Osteoblast (primary cell): ENCODE results near the gene GM2A. TPM values are rescaled to one million over a fixed set of nuclear protein-coding genes. Genes with fewer than 3 reads are reported as not detected.
A peak's percentile ranks its signal among the peaks of the same experiment; 100 is the strongest.

ENCODE experiments used
- DNase-seq: peaks from one replicate; pipeline ENCODE4 v3.0.0; 2011; ENCODE audit warnings: low spot score, mixed read lengths; ENCODE audit not compliant: insufficient read length; ENCODE audit errors: missing footprints
- H2AFZ ChIP-seq: 2 replicates; pipeline ENCODE4 v1.6.0; 2011; ENCODE audit warnings: mild to moderate bottlenecking, low read length
- H3K27ac ChIP-seq: 2 replicates; pipeline ENCODE4 v1.5.1; 2011; ENCODE audit warnings: mild to moderate bottlenecking, low read depth, low read length, moderate library complexity
- H3K27me3 ChIP-seq: 2 replicates; pipeline ENCODE4 v1.6.0; 2012; ENCODE audit warnings: mild to moderate bottlenecking, control low read depth, inconsistent platforms, low read length, moderate library complexity; ENCODE audit not compliant: insufficient read depth
- H3K36me3 ChIP-seq: 2 replicates; pipeline ENCODE4 v1.5.1; 2011; ENCODE audit warnings: mild to moderate bottlenecking, low read length, control low read depth, moderate library complexity; ENCODE audit not compliant: insufficient read depth
- H3K4me1 ChIP-seq: 2 replicates; pipeline ENCODE4 v1.5.1; 2011; ENCODE audit warnings: mild to moderate bottlenecking, low read length, control low read depth, moderate library complexity; ENCODE audit not compliant: insufficient read depth
- H3K4me2 ChIP-seq: 2 replicates; pipeline ENCODE4 v1.6.0; 2011; ENCODE audit warnings: mild to moderate bottlenecking, low read length; ENCODE audit not compliant: insufficient read depth
- H3K4me3 ChIP-seq: fragments of 200-600 bp; sonication (generic); 3 replicates; pipeline ENCODE4 v1.5.1; 2012; ENCODE audit warnings: mild to moderate bottlenecking, low read length, inconsistent platforms; ENCODE audit not compliant: insufficient read depth
- H3K79me2 ChIP-seq: 2 replicates; pipeline ENCODE4 v1.6.0; 2012; ENCODE audit warnings: mild to moderate bottlenecking, low read length, control low read depth, inconsistent platforms; ENCODE audit not compliant: insufficient read depth
- H3K9me3 ChIP-seq: 2 replicates; pipeline ENCODE4 v1.5.1; 2011; ENCODE audit warnings: low read depth, low read length, control low read depth
- H4K20me1 ChIP-seq: 2 replicates; pipeline ENCODE4 v1.6.0; 2012; ENCODE audit warnings: mild to moderate bottlenecking, low read length, control low read depth; ENCODE audit not compliant: insufficient read depth
- total RNA-seq: library from RNA; depleted of rRNA; stranded (reverse); fragments of >200 nt; gene quantifications from 2 replicates; pipeline ENCODE4 v1.2.3, GENCODE V29; 2012
- TF ChIP-seq, protein P1 (sequence below): IDR thresholded peaks from 2 replicates; pipeline ENCODE4 v1.5.1; 2011; ENCODE audit warnings: mild to moderate bottlenecking, low read depth, low read length, moderate library complexity; ENCODE audit errors: extremely low read depth

The GM2A gene
- total RNA-seq, 1 donor = 35.5 TPM

DNA sequence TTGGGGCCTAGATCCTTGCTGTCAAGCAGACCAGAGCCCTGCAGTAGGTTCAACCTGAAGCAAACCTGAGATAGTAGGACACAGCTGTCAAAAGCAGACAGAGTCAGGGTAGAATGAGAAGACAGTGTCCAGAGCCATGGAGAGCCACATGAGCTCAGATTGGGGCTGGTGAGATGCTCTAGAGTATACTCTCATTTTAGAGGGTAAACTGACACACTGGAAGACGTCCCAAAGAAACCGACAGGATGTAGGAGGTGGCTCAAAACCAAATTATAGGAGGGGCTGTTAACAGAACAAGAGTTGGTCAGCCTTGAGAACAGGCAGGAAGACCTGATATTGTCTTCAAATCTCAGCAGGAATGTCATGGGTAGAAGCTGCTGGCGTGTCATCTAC lies 40.6 kb upstream of the GM2A start:
- no peak for DNase-seq
- H4K20me1 ChIP-seq = no peaks in the 10 kb centered on the region
- H3K9me3 ChIP-seq = no peaks in the 10 kb centered on the region
- H2AFZ ChIP-seq = no peak overlapping the region
- H3K27ac ChIP-seq = no peak overlapping the region
- H3K79me2 ChIP-seq = no peaks in the 10 kb centered on the region
- H3K4me3 ChIP-seq = no peak overlapping the region
- H3K4me2 ChIP-seq = no peak overlapping the region
- TF ChIP-seq, protein P1, sequence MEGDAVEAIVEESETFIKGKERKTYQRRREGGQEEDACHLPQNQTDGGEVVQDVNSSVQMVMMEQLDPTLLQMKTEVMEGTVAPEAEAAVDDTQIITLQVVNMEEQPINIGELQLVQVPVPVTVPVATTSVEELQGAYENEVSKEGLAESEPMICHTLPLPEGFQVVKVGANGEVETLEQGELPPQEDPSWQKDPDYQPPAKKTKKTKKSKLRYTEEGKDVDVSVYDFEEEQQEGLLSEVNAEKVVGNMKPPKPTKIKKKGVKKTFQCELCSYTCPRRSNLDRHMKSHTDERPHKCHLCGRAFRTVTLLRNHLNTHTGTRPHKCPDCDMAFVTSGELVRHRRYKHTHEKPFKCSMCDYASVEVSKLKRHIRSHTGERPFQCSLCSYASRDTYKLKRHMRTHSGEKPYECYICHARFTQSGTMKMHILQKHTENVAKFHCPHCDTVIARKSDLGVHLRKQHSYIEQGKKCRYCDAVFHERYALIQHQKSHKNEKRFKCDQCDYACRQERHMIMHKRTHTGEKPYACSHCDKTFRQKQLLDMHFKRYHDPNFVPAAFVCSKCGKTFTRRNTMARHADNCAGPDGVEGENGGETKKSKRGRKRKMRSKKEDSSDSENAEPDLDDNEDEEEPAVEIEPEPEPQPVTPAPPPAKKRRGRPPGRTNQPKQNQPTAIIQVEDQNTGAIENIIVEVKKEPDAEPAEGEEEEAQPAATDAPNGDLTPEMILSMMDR = no peak
- no peaks in the 10 kb centered on the region for H3K27me3 ChIP-seq
- no peaks in the 10 kb centered on the region for H3K36me3 ChIP-seq
- H3K4me1 ChIP-seq = peaks cover 4% of the 10 kb centered on the region

DNA sequence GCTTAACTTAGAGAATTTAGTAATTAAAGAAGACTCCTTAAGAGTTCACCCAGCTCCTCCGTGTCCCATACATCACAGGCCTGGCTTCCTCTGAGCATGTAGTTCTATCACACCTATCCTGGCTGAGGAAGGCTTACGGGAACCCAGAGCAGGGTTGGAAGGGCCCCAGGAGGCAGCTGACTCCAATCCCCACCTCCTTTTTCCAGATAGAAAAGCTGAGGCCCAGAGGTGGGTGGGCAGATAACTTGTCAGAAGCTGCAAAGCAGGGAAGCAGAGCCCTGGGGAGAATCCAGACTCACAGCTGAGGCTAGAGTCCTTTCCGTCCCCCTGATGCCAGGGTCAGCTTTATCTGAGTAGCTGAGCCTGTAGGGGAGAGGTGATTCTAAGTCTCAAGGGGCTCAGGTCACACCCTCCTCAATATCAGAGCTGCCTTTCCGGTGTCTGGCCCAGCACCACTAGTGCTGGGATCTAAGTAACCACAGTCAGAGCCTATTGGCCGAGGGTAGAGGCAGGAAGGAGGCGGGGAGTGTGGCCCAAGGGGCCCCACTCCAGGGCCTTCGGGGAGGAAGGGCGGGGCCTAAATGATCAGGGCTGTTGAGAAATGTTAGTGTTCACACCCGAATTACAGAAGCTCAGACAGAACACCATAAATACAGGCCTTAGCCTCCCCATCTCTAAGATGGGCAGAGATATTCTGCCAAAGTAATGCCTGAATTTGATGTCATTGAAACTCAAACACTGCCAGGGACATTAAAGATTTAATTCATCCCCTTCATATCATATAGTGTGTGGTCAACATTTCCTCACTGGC lies 39.0 kb upstream of the GM2A start:
- no peaks in the 10 kb centered on the region for H4K20me1 ChIP-seq
- H3K4me2 ChIP-seq = peak overlapping the region; percentile 13
- H3K9me3 ChIP-seq = no peaks in the 10 kb centered on the region
- peaks cover 4% of the 10 kb centered on the region for H3K4me1 ChIP-seq
- H2AFZ ChIP-seq = peak overlapping the region; percentile 86
- H3K4me3 ChIP-seq = no peak overlapping the region
- DNase-seq = peak; percentile 86
- H3K36me3 ChIP-seq = no peaks in the 10 kb centered on the region
- H3K27me3 ChIP-seq = no peaks in the 10 kb centered on the region
- H3K27ac ChIP-seq = no peak overlapping the region
- TF ChIP-seq, protein P1 = no peak
- no peaks in the 10 kb centered on the region for H3K79me2 ChIP-seq

DNA sequence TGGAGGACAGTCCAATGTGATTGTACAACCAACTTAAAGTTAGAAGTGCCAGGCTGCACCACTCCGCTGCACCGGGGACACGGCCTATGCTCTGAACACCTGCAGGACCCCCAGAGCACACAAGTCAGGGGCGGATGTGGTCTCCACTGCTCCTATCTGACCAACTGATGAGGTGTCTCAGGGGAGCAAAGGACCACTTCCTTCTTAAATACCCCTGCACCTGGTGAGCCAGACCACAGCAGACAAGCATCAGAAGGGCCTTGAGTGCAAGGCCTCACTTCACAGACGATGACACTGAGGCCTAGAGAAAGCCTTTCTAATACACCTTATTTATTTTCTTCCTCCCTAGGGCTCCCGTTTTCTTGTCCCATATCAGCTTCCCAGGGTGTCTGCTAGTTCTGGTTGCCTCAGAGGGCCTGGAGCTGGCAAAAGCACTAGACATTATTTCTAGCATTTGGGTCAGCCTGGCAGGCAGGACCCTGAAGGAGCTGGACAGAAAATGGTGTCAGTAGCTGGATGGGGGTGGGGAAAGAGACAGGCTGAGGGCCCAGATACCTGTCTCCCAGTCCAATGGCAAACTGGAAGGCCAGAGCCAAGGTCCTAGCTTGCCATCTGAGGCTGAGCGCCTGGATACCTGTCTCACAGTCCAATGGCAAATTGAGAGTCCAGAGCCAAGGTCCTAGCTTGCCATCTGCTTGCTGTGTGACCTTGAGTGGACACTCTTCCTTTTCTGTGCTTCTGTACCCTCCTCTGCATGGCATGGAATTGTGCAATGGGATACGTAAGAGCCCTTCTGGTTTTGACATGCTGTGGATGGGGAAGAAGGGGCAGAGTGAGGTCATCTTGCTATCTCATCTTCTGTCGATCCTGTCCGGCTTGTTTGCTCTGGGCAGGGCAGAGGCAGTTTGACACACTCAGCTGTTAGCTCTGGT lies 38.1 kb upstream of the GM2A start:
- Histone ChIP-seq H2AFZ (peak overlapping the region; percentile 86), H3K4me1 (peaks cover 4% of the 10 kb centered on the region), H3K4me2 (peak overlapping the region; percentile 13), H3K27ac (no peak overlapping the region), H3K36me3 (no peaks in the 10 kb centered on the region), H3K79me2 (no peaks in the 10 kb centered on the region), H3K9me3 (no peaks in the 10 kb centered on the region), H3K27me3 (no peaks in the 10 kb centered on the region), H4K20me1 (no peaks in the 10 kb centered on the region), H3K4me3 (no peak overlapping the region)
- no peak for DNase-seq
- TF ChIP-seq, protein P1 = no peak

DNA sequence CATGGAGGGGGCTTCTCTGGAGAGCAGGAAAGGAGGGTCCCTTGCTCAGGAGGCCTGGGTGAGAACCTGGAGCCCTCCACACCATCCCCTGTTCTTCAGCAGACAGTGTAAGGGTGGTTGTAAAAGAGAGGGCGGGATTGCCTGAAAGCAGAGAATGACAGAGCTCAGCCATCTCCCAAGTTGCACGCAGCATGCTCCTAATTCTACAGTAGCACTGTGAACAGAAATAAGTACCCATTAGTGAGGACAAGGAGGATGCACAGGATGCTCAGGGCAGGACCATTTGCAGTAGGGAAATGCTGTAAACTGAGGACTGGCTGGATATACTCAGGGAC lies 37.5 kb upstream of the GM2A start:
- H3K4me3 ChIP-seq = no peak overlapping the region
- H3K36me3 ChIP-seq = no peaks in the 10 kb centered on the region
- no peaks in the 10 kb centered on the region for H4K20me1 ChIP-seq
- H3K4me1 ChIP-seq = peaks cover 4% of the 10 kb centered on the region
- H3K27me3 ChIP-seq = no peaks in the 10 kb centered on the region
- DNase-seq = peak; percentile 9
- TF ChIP-seq, protein P1 = no peak
- H2AFZ ChIP-seq = no peak overlapping the region
- H3K27ac ChIP-seq = no peak overlapping the region
- H3K79me2 ChIP-seq = no peaks in the 10 kb centered on the region
- H3K4me2 ChIP-seq = no peak overlapping the region
- H3K9me3 ChIP-seq = no peaks in the 10 kb centered on the region
